K562 (cell line): ENCODE data around the gene LRMDA. TPM values are rescaled to one million over a fixed set of nuclear protein-coding genes. Genes with fewer than 3 reads are reported as not detected.
A peak's percentile ranks its signal among the peaks of the same experiment; 100 is the strongest.

Experiments
- ATAC-seq: fragments of 200-7000 bp; cut with Tn5 transposase; 3 replicates; pipeline ENCODE4 v1.9.1; 2020; ENCODE audit warnings: moderate library complexity
- BruUV-seq: library from RNA; stranded (reverse); fragments of 400-500 nt; replicated peaks from 2 replicates; lab custom pipeline; 2021; lab: Mats Ljungman, UMichigan
- CTCF ChIA-PET: fragments of 300-600 bp; formaldehyde crosslinking; extraction: SDS; loops from one replicate; lab custom pipeline; 2021; ENCODE audit warnings: low intra/inter-chr PET ratio; lab: Yijun Ruan, JAX
- POLR2A ChIA-PET: fragments of 300-600, 350-650 bp; sonication (Branson Sonifier 250); formaldehyde crosslinking; extraction: SDS; loops from one replicate; lab custom pipeline; 2021; ENCODE audit warnings: antibody characterized with exemption, inconsistent platforms; lab: Yijun Ruan, JAX
- DNase-seq, 4 experiments: peaks; one replicate each; pipeline versions ENCODE4 v3.0.0 to v3.0.0-alpha.2; 2011 to 2018; ENCODE audit warnings: low spot score in 3 of 4, mixed read lengths in 3 of 4; ENCODE audit errors: extremely low read depth in 1 of 4
- FAIRE-seq: peaks from 2 replicates; lab custom pipeline; 2011; peaks lifted over from hg19 to GRCh38; lab: Jason Lieb, UNC
- H2AFZ ChIP-seq: 2 replicates; pipeline ENCODE4 v1.6.0; 2011; ENCODE audit warnings: low read depth, low read length, control low read depth, inconsistent platforms
- H3K27ac ChIP-seq: fragments of 200-600 bp; 3 replicates; pipeline ENCODE4 v1.8.0; 2011; ENCODE audit warnings: low read depth, mild to moderate bottlenecking, control low read depth, inconsistent platforms, low read length, moderate library complexity, mixed read lengths; ENCODE audit errors: extremely low read depth
- H3K27me3 ChIP-seq, 2 experiments: fragments of 300-600 bp in 1 of 2; 2 replicates in 1 of 2; 3 replicates in 1 of 2; pipeline versions ENCODE4 v1.6.0 to v1.8.0; 2011; ENCODE audit warnings: inconsistent platforms in 2 of 2, low read length in 2 of 2, mild to moderate bottlenecking in 1 of 2, mixed read lengths in 1 of 2, moderate library complexity in 1 of 2; ENCODE audit not compliant: control insufficient read depth in 2 of 2, insufficient read depth in 2 of 2
- H3K36me3 ChIP-seq: fragments of 300-600 bp; 3 replicates; pipeline ENCODE4 v1.8.0; 2011; ENCODE audit warnings: mild to moderate bottlenecking, low read length, inconsistent platforms; ENCODE audit not compliant: control insufficient read depth, insufficient read depth
- H3K4me1 ChIP-seq, 2 experiments: fragments of 200-600 bp in 1 of 2; replicated peaks in 1 of 2; 2 replicates in 1 of 2; 3 replicates in 1 of 2; pipeline versions ENCODE4 v1.5.1 to v1.8.0; 2011; ENCODE audit warnings: inconsistent platforms in 2 of 2, low read length in 2 of 2, mild to moderate bottlenecking in 1 of 2, mixed read lengths in 1 of 2, moderate library complexity in 1 of 2; ENCODE audit not compliant: control insufficient read depth in 2 of 2, insufficient read depth in 2 of 2
- H3K4me2 ChIP-seq: 2 replicates; pipeline ENCODE4 v1.6.1; 2011; ENCODE audit warnings: low read length, control low read depth, inconsistent platforms, mixed read lengths; ENCODE audit not compliant: insufficient read depth
- H3K4me3 ChIP-seq: fragments of 200-600 bp; sonication (generic), shearing (Covaris generic); 2 replicates; pipeline ENCODE4 v1.5.1; 2016; ENCODE audit warnings: control low read depth, inconsistent platforms
- H3K79me2 ChIP-seq: fragments of 200-600 bp; 3 replicates; pipeline ENCODE4 v1.8.0; 2011; ENCODE audit warnings: low read length, inconsistent platforms; ENCODE audit not compliant: control insufficient read depth, insufficient read depth
- H3K9ac ChIP-seq, 2 experiments: 2 replicates each; pipeline versions ENCODE4 v1.6.0 to v1.6.1; 2011; ENCODE audit warnings: low read depth in 2 of 2, low read length in 2 of 2, control low read depth in 1 of 2, inconsistent platforms in 1 of 2, mild to moderate bottlenecking in 1 of 2, mixed read lengths in 1 of 2; ENCODE audit not compliant: insufficient read depth in 1 of 2
- H3K9me1 ChIP-seq: one replicate; pipeline ENCODE4 v1.6.0; 2011; ENCODE audit warnings: inconsistent platforms, mild to moderate bottlenecking, low read length, moderate library complexity; ENCODE audit not compliant: control insufficient read depth, insufficient read depth
- H3K9me3 ChIP-seq: replicated peaks from 2 replicates; pipeline ENCODE4 v1.5.1; 2011; ENCODE audit warnings: low read depth, low read length, inconsistent platforms; ENCODE audit not compliant: control insufficient read depth, insufficient read depth
- H4K20me1 ChIP-seq: replicated peaks from 2 replicates; pipeline ENCODE4 v1.6.1; 2011; ENCODE audit warnings: low read length, inconsistent platforms, mixed read lengths; ENCODE audit not compliant: control insufficient read depth, insufficient read depth
- CBFA2T3 ChIP-seq: fragments of 450-650 bp; IDR thresholded peaks from 2 replicates; pipeline ENCODE4 v1.6.1; 2017
- CBX2 ChIP-seq: fragments of 200-600 bp; sonication (generic); IDR thresholded peaks from one replicate; pipeline ENCODE4 v1.6.1; 2012; ENCODE audit warnings: mild to moderate bottlenecking, low read length, inconsistent platforms; ENCODE audit not compliant: insufficient read depth, poor library complexity, severe bottlenecking
- ELK1 ChIP-seq: sonication (generic); formaldehyde crosslinking; IDR thresholded peaks from 2 replicates; pipeline ENCODE4 v1.8.1; 2022; ENCODE audit warnings: missing genetic modification reagents
- HNRNPL ChIP-seq: fragments of 200-400 bp; formaldehyde crosslinking; IDR thresholded peaks from 2 replicates; pipeline ENCODE4 v1.6.1; 2017; ENCODE audit warnings: low read depth, mild to moderate bottlenecking, low read length
- MEIS2 ChIP-seq: fragments of 450-650 bp; IDR thresholded peaks from 2 replicates; pipeline ENCODE4 v1.6.1; 2014; ENCODE audit warnings: mild to moderate bottlenecking; ENCODE audit not compliant: partially characterized antibody
- NRF1 ChIP-seq, 2 experiments: fragments of 450-650 bp; IDR thresholded peaks in 1 of 2; conservative IDR thresholded peaks in 1 of 2; 2 replicates each; pipeline ENCODE4 v1.6.1; 2014; ENCODE audit warnings: mild to moderate bottlenecking in 2 of 2
- PBX2 ChIP-seq, 2 experiments: IDR thresholded peaks in 1 of 2; conservative IDR thresholded peaks in 1 of 2; 2 replicates each; pipeline ENCODE4 v1.6.1; 2016; ENCODE audit warnings: low read depth in 2 of 2, mild to moderate bottlenecking in 1 of 2, missing compliant biosample characterization in 1 of 2, missing genetic modification characterization in 1 of 2, moderate library complexity in 1 of 2
- PCBP1 ChIP-seq: fragments of 200-400 bp; formaldehyde crosslinking; IDR thresholded peaks from 2 replicates; pipeline ENCODE4 v1.6.1; 2018; ENCODE audit warnings: mild to moderate bottlenecking, low read depth, low read length; ENCODE audit not compliant: poor library complexity, severe bottlenecking
- SFPQ ChIP-seq: fragments of 200-400 bp; formaldehyde crosslinking; IDR thresholded peaks from 2 replicates; pipeline ENCODE4 v1.6.1; 2017; ENCODE audit warnings: mild to moderate bottlenecking, low read depth, low read length, moderate library complexity
- ZNF217 ChIP-seq: sonication (generic); formaldehyde crosslinking; IDR thresholded peaks from 2 replicates; pipeline ENCODE4 v1.8.0; 2022; ENCODE audit warnings: mild to moderate bottlenecking, missing genetic modification reagents
- ZNF668 ChIP-seq: fragments of 250-450 bp; sonication (Bioruptor Pico); IDR thresholded peaks from 2 replicates; pipeline ENCODE4 v1.8.0; 2022; ENCODE audit warnings: mild to moderate bottlenecking, inconsistent platforms
- WGBS: fragments of 100-300 bp; shearing (Covaris generic); methylation state at CpG from one replicate; pipeline ENCODE4 v1.1.6; 2016; ENCODE audit warnings: low coverage, mixed read lengths; ENCODE audit not compliant: insufficient coverage; ENCODE audit errors: missing lambda C conversion rate; 5-methylcytosine and 5-hydroxymethylcytosine counted together
- in situ Hi-C: fragments of 300-500 bp; cut with MboI; formaldehyde crosslinking; loops from 4 replicates; pipeline ENCODE4 v1.15.0; 2018; ENCODE audit warnings: inconsistent platforms, mixed read lengths
- intact Hi-C: fragments of 100-400 bp; cut with micrococcal nuclease; formaldehyde crosslinking; loops from 2 replicates; pipeline ENCODE4 v1.14.2; 2022
- polyA plus RNA-seq, 8 experiments: library from polyadenylated mRNA; depleted of rRNA in 4 of 8; stranded (reverse) in 5 of 8; unstranded in 3 of 8; fragments of >200 nt; fragmentation: Nextera tagmentation in 2 of 8; fragmentation: Illumina TruSeq in 1 of 8; extraction: Ambion mirVana in 2 of 8; extraction: Trizol in 1 of 8; gene quantifications; 2 replicates each; pipeline versions ENCODE4 v1.2.1 to v1.2.3, GENCODE V29; 2011 to 2014; ENCODE audit warnings: inconsistent platforms in 1 of 8, missing spikeins in 1 of 8
- total RNA-seq, 7 experiments: library from RNA; depleted of rRNA in 6 of 7; stranded (reverse); fragments of >200 nt in 6 of 7; fragmentation: Illumina TruSeq in 2 of 7; extraction: Trizol in 2 of 7; gene quantifications; 2 replicates each; pipeline versions ENCODE4 v1.2.1 to v1.2.3, GENCODE V29; 2011 to 2021; ENCODE audit warnings: low replicate concordance in 1 of 7

The LRMDA gene
- total and polyA plus RNA-seq, 9 of the 15 experiments (the other 6 are each of a cell fraction or from before 2014, with no cell fraction given), result 0.25 TPM; not detected in 8

GRCh38 chr10:75508239-75508813 is 76.9 kb downstream of the LRMDA start:
- in situ Hi-C loops, result no loop called here
- Histone ChIP-seq H3K4me3 (no peak overlapping the region), H2AFZ (no peak overlapping the region), H3K9ac (no peak overlapping the region), H3K4me1 (no peaks in the 10 kb centered on the region), H3K36me3 (no peaks in the 10 kb centered on the region), H3K9me3 (no peaks in the 10 kb centered on the region), H4K20me1 (no peaks in the 10 kb centered on the region; the same call in 1 of the 2 replicates), H3K27me3 (no peaks in the 10 kb centered on the region; a peak in 1 of 5 replicates), H3K79me2 (no peaks in the 10 kb centered on the region), H3K4me2 (no peak overlapping the region), H3K9me1 (no peaks in the 10 kb centered on the region), H3K27ac (no peak overlapping the region)
- BruUV-seq, result no TSS peak
- no peak for DNase-seq
- WGBS, result 0% methylated on average over 2 of the region's 2 CpGs
- no peak for TF ChIP-seq ZNF217
- TF ChIP-seq CBFA2T3, result no peak
- no peak for TF ChIP-seq NRF1 (conservative IDR thresholded peaks at IDR 0.05 in 1 of 2, IDR thresholded peaks at IDR 0.05 in 1 of 2)
- TF ChIP-seq PBX2 (CRISPR knock-in tag; IDR thresholded peaks at IDR 0.05; ENCODE audit: low read depth), result no peak
- peak; percentile 59; the same call in 1 of the 2 replicates for TF ChIP-seq PBX2 (tag; conservative IDR thresholded peaks at IDR 0.05; ENCODE audit: low read depth)
- TF ChIP-seq SFPQ, result no peak
- no peak for TF ChIP-seq ZNF668 (CRISPR knock-in tag)
- TF ChIP-seq PCBP1, result no peak
- TF ChIP-seq MEIS2, result peak; percentile 60
- TF ChIP-seq HNRNPL, result no peak
- TF ChIP-seq ELK1 (CRISPR knock-in tag), result no peak
- no peak for TF ChIP-seq CBX2
- intact Hi-C loops, result no loop called here
- ChIA-PET POLR2A (no interaction called here), CTCF (no interaction called here)
- no peak for ATAC-seq
- no peak for FAIRE-seq
